AG09309 (cell line): ENCODE results near the gene CA10.

Experiments used
- DNase-seq: peaks from one replicate; pipeline ENCODE4 v3.0.0-alpha.2; 2010; ENCODE audit warnings: low read depth
- H3K4me3 ChIP-seq: 2 replicates; pipeline ENCODE4 v1.5.1; 2011; ENCODE audit warnings: mild to moderate bottlenecking, low read depth, low read length, moderate library complexity; ENCODE audit not compliant: control insufficient read depth
- CTCF ChIP-seq: IDR thresholded peaks from 2 replicates; pipeline ENCODE4 v1.5.1; 2011; ENCODE audit warnings: mild to moderate bottlenecking, low read depth, low read length, inconsistent platforms; ENCODE audit not compliant: insufficient read depth, control insufficient read depth; ENCODE audit errors: missing control alignments

The CA10 gene

GRCh38 chr17:51764387-51764971 lies 394.0 kb downstream of the CA10 start:
- DNase-seq: peak; percentile 25
- peak; percentile 76 for TF ChIP-seq CTCF
- no peak overlapping the region for H3K4me3 ChIP-seq

GRCh38 chr17:51763058-51763457 lies 395.5 kb downstream of the CA10 start:
- no peak for TF ChIP-seq CTCF
- DNase-seq: no peak
- H3K4me3 ChIP-seq: no peak overlapping the region

GRCh38 chr17:51761105-51761504 lies 397.4 kb downstream of the CA10 start:
- TF ChIP-seq CTCF: no peak
- no peak for DNase-seq
- H3K4me3 ChIP-seq: no peak overlapping the region

- DNase-seq: no peak
- no peak overlapping the region for H3K4me3 ChIP-seq
- TF ChIP-seq CTCF: no peak
Measured at GRCh38 chr17:51759260-51759659, 399.3 kb downstream of the CA10 start.

- TF ChIP-seq CTCF: no peak
- no peak for DNase-seq
- H3K4me3 ChIP-seq: no peak overlapping the region
Measured at GRCh38 chr17:51751072-51751471, 407.4 kb downstream of the CA10 start.

- DNase-seq: no peak
- H3K4me3 ChIP-seq: no peak overlapping the region
- no peak for TF ChIP-seq CTCF
Measured at GRCh38 chr17:51748749-51749604, 409.5 kb downstream of the CA10 start.
